ENCODE data around the gene TOP1. TPM values are rescaled to one million over a fixed set of nuclear protein-coding genes. Genes with fewer than 3 reads are reported as not detected.

Gene TOP1
- total RNA-seq, 2 donors from 2014 or later = 19.7 to 21.2 TPM

DNA sequence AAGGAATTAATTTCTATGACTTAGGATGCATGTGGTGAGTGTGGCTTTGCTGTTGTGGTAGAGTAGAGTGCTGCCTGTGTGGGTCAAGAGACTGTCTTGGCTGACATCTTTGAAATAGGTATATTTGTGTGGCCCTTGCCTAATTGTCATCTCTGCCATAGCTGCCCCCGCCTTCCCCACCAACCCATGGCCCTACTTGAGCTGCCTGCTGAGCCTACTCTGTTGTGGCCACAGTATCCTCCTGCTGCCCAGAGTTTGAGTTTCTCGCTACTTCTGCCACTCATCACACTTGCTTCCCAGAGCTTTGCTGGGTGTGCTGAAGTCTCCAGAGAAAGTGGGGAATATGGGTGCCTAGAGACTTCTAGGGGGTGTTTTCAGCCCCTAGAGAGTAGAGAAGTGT, 116.7 kb downstream of the TOP1 start:
- DNase-seq (ENCODE audit: low spot score) = no peak
- H3K27me3 ChIP-seq = no peaks in the 10 kb centered on the region
- no peaks in the 10 kb centered on the region for H3K9me3 ChIP-seq
- TF ChIP-seq, protein P1, sequence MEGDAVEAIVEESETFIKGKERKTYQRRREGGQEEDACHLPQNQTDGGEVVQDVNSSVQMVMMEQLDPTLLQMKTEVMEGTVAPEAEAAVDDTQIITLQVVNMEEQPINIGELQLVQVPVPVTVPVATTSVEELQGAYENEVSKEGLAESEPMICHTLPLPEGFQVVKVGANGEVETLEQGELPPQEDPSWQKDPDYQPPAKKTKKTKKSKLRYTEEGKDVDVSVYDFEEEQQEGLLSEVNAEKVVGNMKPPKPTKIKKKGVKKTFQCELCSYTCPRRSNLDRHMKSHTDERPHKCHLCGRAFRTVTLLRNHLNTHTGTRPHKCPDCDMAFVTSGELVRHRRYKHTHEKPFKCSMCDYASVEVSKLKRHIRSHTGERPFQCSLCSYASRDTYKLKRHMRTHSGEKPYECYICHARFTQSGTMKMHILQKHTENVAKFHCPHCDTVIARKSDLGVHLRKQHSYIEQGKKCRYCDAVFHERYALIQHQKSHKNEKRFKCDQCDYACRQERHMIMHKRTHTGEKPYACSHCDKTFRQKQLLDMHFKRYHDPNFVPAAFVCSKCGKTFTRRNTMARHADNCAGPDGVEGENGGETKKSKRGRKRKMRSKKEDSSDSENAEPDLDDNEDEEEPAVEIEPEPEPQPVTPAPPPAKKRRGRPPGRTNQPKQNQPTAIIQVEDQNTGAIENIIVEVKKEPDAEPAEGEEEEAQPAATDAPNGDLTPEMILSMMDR (IDR thresholded peaks at IDR 0.05) = no peak
- H3K36me3 ChIP-seq = no peaks in the 10 kb centered on the region
- peak overlapping the region; percentile 74 to 83 for H3K27ac ChIP-seq
- H3K4me3 ChIP-seq = no peak overlapping the region
- H3K4me1 ChIP-seq = peaks cover 0 to 99% of the 10 kb centered on the region in 2 donors

DNA sequence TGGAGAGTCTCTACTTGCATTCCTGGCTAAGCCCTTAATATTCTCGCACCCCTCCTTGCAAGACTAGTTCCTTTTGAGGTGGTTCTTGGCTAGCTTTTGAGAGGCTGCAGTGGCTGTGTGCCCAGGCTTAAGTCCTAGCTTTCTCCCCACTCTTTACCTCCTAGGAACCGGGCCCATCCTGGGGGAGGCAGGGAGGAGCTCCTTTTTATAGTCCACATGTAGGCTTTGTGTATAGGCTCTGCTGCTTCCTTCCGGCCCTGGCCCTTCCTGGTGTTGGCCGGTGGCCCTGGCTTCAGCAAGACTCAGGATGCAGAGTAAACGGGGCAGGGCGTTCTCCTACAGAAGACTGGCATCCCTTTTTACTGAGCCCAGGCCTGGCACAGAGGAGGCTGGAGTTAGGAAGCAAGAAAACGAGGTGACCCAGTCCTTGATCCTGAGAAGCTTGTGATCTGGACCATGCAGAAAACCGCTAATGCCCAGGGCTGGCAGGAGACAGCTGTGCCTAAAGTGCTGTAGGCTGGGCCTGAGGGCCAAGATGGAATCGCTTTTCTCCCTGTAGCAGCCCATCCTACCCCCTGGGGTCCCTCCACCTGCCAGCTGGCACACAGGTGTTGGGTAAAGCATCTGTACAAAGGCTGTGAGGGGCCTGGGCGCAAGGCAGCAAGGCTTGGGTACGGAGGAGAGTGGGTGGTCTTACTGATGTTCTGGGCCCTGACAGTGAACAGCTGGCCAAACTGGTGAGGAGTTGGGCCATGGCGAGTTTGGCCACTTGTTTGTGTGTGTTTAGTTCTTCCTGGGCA, 117.4 kb downstream of the TOP1 start:
- no peak for DNase-seq (ENCODE audit: low spot score)
- no peaks in the 10 kb centered on the region for H3K27me3 ChIP-seq
- H3K27ac ChIP-seq = peak overlapping the region; percentile 74 to 83
- no peak overlapping the region for H3K4me3 ChIP-seq
- no peaks in the 10 kb centered on the region for H3K9me3 ChIP-seq
- H3K4me1 ChIP-seq = peaks cover 0 to 99% of the 10 kb centered on the region in 2 donors
- no peaks in the 10 kb centered on the region for H3K36me3 ChIP-seq
- TF ChIP-seq, protein P1 (IDR thresholded peaks at IDR 0.05) = no peak

DNA sequence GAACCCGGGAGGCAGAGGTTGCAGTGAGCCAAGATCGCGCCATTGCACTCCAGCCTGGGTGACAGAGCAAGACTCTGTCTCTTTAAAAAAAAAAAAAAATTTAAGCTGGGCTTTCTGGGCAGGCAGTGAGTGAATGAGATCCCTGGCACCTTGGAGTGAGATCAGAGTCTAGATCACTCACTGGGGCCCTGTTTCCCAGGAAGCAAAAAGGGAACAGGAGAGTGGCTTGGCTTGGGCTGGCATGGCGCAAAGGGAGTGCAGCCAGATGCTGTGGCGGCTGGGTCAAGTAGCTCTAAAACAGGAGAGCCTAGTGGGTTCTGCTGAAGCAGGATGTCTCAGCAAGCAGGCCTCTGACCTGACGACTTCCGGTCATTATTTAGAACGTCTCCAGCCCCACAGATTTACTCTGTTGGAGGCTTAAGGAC, 119.2 kb downstream of the TOP1 start:
- no peaks in the 10 kb centered on the region for H3K36me3 ChIP-seq
- no peak overlapping the region for H3K4me3 ChIP-seq
- TF ChIP-seq, protein P1 (IDR thresholded peaks at IDR 0.05) = no peak
- no peak for DNase-seq (ENCODE audit: low spot score)
- H3K27me3 ChIP-seq = no peaks in the 10 kb centered on the region
- H3K4me1 ChIP-seq = peaks cover 0 to 99% of the 10 kb centered on the region in 2 donors
- peak overlapping the region; percentile 74 to 83 for H3K27ac ChIP-seq
- no peaks in the 10 kb centered on the region for H3K9me3 ChIP-seq

DNA sequence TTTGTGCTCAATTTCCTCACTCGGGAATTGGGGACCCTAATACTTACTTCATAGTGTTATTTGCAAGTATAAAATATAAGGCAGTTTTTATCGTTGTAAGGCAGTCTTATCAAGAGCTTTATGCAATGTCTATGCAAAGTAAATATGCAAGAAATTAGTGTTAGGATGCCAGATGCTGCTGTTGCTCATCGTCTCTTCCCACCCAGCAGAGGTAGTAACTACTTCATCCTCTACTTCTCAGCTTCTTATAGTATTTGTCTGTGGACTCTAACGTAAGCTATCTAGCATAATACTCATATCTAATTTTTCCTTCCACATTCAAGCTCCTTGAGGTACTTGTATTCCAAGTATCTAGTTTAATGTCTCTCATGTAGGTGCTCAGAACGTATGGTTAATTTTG, 120.3 kb downstream of the TOP1 start:
- no peaks in the 10 kb centered on the region for H3K9me3 ChIP-seq
- no peaks in the 10 kb centered on the region for H3K27me3 ChIP-seq
- DNase-seq (ENCODE audit: low spot score) = no peak
- TF ChIP-seq, protein P1 (IDR thresholded peaks at IDR 0.05) = no peak
- H3K4me1 ChIP-seq = peaks cover 0 to 99% of the 10 kb centered on the region in 2 donors
- peak overlapping the region in 1 of 2 donors; percentile 83 for H3K27ac ChIP-seq
- H3K4me3 ChIP-seq = no peak overlapping the region
- H3K36me3 ChIP-seq = no peaks in the 10 kb centered on the region

DNA sequence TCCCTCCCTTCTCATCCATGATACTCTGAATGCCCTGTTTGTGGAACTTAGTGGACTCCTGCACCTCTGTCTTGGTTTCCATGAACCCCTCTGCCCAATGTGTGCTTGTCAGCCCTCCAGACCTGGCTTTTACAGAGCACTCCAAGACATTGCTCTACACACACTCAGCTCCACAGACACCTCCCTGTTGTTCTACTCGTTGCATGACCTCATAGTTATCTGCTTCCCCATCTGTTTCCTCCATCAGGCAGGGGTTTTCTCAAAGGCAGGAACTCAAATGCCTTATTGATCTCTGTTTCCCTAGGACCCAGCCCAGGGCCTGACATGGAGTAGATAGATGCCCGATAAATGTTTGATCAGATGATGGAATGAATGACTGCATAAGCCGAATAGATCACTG, 122.0 kb downstream of the TOP1 start:
- Histone ChIP-seq H3K4me3 (no peak overlapping the region), H3K36me3 (no peaks in the 10 kb centered on the region), H3K4me1 (peaks cover 0 to 100% of the 10 kb centered on the region in 2 donors), H3K9me3 (no peaks in the 10 kb centered on the region), H3K27ac (peak overlapping the region; percentile 47 to 83), H3K27me3 (no peaks in the 10 kb centered on the region)
- TF ChIP-seq, protein P1 (IDR thresholded peaks at IDR 0.05) = no peak
- no peak for DNase-seq (ENCODE audit: low spot score)
